ENCODE results near the gene GABBR2. TPM values are rescaled to one million over a fixed set of nuclear protein-coding genes. Genes with fewer than 3 reads are reported as not detected.

GABBR2 gene
- total and polyA plus RNA-seq, 4 donors: 20.0 to 140 (median 93.3) TPM

- no peaks in the 10 kb centered on the region for H3K27me3 ChIP-seq (ENCODE audit: control insufficient read depth, insufficient read depth, low read length)
- no peak for DNase-seq (ENCODE audit: low read depth in 4 of 6, low spot score in 6 of 6)
- no peak overlapping the region for H3K4me3 ChIP-seq (ENCODE audit: low read depth, low read length)
- H3K36me3 ChIP-seq (ENCODE audit: control insufficient read depth, insufficient read depth, low read length): peaks cover 61% of the 10 kb centered on the region
- no peaks in the 10 kb centered on the region for H3K9me3 ChIP-seq (ENCODE audit: control insufficient read depth, insufficient read depth, low read length)
- H3K27ac ChIP-seq (ENCODE audit: low read depth, low read length): no peak overlapping the region
- peaks cover 16% of the 10 kb centered on the region for H3K4me1 ChIP-seq (ENCODE audit: control insufficient read depth, insufficient read depth, low read length)
These were observed 335.1 kb downstream of the GABBR2 start for GRCh38 chr9:98373609-98374008.

GRCh38 chr9:98372077-98372836 lies 336.5 kb downstream of the GABBR2 start:
- peak overlapping the region; percentile 47 for H3K27ac ChIP-seq (ENCODE audit: low read depth, low read length)
- 86% methylated on average over 5 of the region's 7 CpGs for whole genome bisulfite sequencing (ENCODE audit: insufficient coverage)
- no peaks in the 10 kb centered on the region for H3K9me3 ChIP-seq (ENCODE audit: control insufficient read depth, insufficient read depth, low read length)
- DNase-seq (ENCODE audit: low read depth in 4 of 6, low spot score in 6 of 6): peak in 1 of 6 donors; percentile 82
- H3K4me3 ChIP-seq (ENCODE audit: low read depth, low read length): no peak overlapping the region
- H3K4me1 ChIP-seq (ENCODE audit: control insufficient read depth, insufficient read depth, low read length): peaks cover 17% of the 10 kb centered on the region
- H3K36me3 ChIP-seq (ENCODE audit: control insufficient read depth, insufficient read depth, low read length): peaks cover 53% of the 10 kb centered on the region
- no peaks in the 10 kb centered on the region for H3K27me3 ChIP-seq (ENCODE audit: control insufficient read depth, insufficient read depth, low read length)

GRCh38 chr9:98370976-98371315 lies 337.8 kb downstream of the GABBR2 start:
- Histone ChIP-seq H3K27ac (ENCODE audit: low read depth, low read length) (no peak overlapping the region), H3K4me3 (ENCODE audit: low read depth, low read length) (no peak overlapping the region), H3K36me3 (ENCODE audit: control insufficient read depth, insufficient read depth, low read length) (peaks cover 48% of the 10 kb centered on the region), H3K9me3 (ENCODE audit: control insufficient read depth, insufficient read depth, low read length) (no peaks in the 10 kb centered on the region), H3K4me1 (ENCODE audit: control insufficient read depth, insufficient read depth, low read length) (peaks cover 17% of the 10 kb centered on the region), H3K27me3 (ENCODE audit: control insufficient read depth, insufficient read depth, low read length) (no peaks in the 10 kb centered on the region)
- DNase-seq (ENCODE audit: low read depth in 4 of 6, low spot score in 6 of 6): no peak
- WGBS (ENCODE audit: insufficient coverage): 94% methylated on average over 3 of the region's 4 CpGs

DNA sequence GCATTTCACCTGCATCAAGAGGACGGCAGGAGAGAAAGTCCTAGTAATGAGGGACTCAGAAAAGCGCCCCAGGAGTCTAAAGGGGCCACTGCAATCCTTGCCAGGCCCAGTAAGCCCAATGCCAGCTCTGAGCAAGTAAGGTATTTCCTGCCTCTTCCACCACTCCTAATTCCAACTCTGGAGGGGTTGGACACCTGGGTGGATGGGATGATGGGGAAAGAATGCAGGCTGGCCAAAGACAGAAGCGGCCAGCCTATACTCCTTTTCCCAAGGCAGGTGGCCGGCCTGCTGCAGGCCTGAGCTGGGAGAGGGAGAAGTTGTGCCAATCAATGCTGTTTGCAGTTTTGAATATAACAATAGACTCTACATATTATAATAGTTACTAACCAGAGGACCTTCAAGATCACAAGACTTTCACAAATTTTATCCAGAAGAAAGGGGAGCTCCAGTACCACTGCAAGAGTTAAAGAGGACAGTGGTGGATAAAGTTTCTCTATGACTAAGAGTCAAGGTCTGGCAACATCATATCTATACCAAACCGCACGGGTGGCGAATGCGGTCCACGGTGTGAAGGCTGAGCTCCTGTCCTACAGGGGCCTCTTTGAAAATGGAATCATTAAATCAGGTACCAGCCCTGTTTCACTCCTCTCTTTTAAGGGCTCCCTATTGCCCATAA lies 338.3 kb downstream of the GABBR2 start:
- WGBS (ENCODE audit: insufficient coverage): 100% methylated on average over 6 of the region's 9 CpGs
- H3K9me3 ChIP-seq (ENCODE audit: control insufficient read depth, insufficient read depth, low read length): no peaks in the 10 kb centered on the region
- H3K4me1 ChIP-seq (ENCODE audit: control insufficient read depth, insufficient read depth, low read length): peaks cover 17% of the 10 kb centered on the region
- DNase-seq (ENCODE audit: low read depth in 4 of 6, low spot score in 6 of 6): no peak
- H3K36me3 ChIP-seq (ENCODE audit: control insufficient read depth, insufficient read depth, low read length): peaks cover 46% of the 10 kb centered on the region
- H3K4me3 ChIP-seq (ENCODE audit: low read depth, low read length): no peak overlapping the region
- H3K27ac ChIP-seq (ENCODE audit: low read depth, low read length): no peak overlapping the region
- H3K27me3 ChIP-seq (ENCODE audit: control insufficient read depth, insufficient read depth, low read length): no peaks in the 10 kb centered on the region

- 100% methylated on average over 2 of the region's 2 CpGs for WGBS (ENCODE audit: insufficient coverage)
- Histone ChIP-seq H3K9me3 (ENCODE audit: control insufficient read depth, insufficient read depth, low read length) (no peaks in the 10 kb centered on the region), H3K4me3 (ENCODE audit: low read depth, low read length) (no peak overlapping the region), H3K36me3 (ENCODE audit: control insufficient read depth, insufficient read depth, low read length) (peaks cover 41% of the 10 kb centered on the region), H3K27me3 (ENCODE audit: control insufficient read depth, insufficient read depth, low read length) (no peaks in the 10 kb centered on the region), H3K27ac (ENCODE audit: low read depth, low read length) (no peak overlapping the region), H3K4me1 (ENCODE audit: control insufficient read depth, insufficient read depth, low read length) (peaks cover 17% of the 10 kb centered on the region)
- DNase-seq (ENCODE audit: low read depth in 4 of 6, low spot score in 6 of 6): no peak
These were observed 338.8 kb downstream of the GABBR2 start for GRCh38 chr9:98369896-98370295.

- Histone ChIP-seq H3K4me3 (ENCODE audit: low read depth, low read length) (no peak overlapping the region), H3K36me3 (ENCODE audit: control insufficient read depth, insufficient read depth, low read length) (peaks cover 40% of the 10 kb centered on the region), H3K4me1 (ENCODE audit: control insufficient read depth, insufficient read depth, low read length) (peaks cover 17% of the 10 kb centered on the region), H3K27me3 (ENCODE audit: control insufficient read depth, insufficient read depth, low read length) (no peaks in the 10 kb centered on the region), H3K27ac (ENCODE audit: low read depth, low read length) (no peak overlapping the region), H3K9me3 (ENCODE audit: control insufficient read depth, insufficient read depth, low read length) (no peaks in the 10 kb centered on the region)
- 76% methylated on average over 2 of the region's 2 CpGs for WGBS (ENCODE audit: insufficient coverage)
- no peak for DNase-seq (ENCODE audit: low read depth in 4 of 6, low spot score in 6 of 6)
These were observed 339.3 kb downstream of the GABBR2 start for GRCh38 chr9:98369471-98369870.

DNA sequence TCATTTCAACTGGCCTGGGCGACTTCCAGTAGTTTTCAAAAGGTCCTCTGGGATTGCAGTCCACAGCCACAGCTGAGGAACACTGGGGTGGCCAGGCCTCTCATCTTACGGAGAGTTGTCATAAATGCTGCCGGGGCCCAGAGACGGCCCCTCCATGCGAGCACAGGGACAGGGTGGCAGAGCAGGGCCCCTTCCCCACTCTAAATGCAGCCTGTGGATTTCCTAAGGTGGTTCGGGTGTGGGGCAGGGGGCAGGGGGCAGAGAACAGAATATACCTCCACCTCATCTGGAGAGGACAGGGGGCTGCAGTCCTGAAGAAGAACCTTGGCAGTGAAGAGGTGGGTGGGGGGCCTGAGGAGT lies 339.7 kb downstream of the GABBR2 start:
- WGBS (ENCODE audit: insufficient coverage): 93% methylated on average over 2 of the region's 6 CpGs

DNA sequence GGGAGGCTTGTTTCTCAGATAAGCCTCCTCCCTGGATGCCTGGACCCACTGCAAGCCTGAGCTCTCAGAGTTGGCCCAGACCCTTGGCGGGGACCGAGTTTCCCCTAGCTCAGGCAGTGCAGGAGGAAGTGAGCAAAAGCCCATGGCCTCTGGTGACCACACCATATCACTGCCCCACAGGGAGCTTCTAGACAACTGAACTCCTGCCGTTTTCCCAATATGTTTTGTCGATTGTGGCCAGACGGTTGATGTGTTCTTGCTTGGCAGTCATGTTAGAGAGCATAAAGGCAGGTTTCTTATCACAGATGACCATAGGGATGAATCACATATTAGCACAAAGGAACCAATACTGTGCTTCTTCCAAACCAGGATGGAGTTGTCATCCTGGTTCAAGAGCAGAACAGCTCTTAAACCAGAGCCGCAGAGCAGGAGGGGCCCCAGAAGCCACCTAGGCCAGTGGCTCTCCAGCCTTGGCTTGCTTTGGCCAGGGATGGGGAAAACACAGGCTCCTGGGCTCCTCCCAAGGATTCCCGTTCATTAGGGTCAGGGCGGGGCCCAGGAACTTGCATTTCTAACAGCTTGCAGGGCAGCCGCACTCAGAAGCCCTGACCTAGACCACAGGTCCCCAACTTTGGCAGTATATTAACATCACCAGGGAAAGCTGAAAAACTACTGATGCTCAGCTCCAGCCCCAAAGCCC lies 340.2 kb downstream of the GABBR2 start:
- peaks cover 21% of the 10 kb centered on the region for H3K4me1 ChIP-seq (ENCODE audit: control insufficient read depth, insufficient read depth, low read length)
- H3K9me3 ChIP-seq (ENCODE audit: control insufficient read depth, insufficient read depth, low read length): no peaks in the 10 kb centered on the region
- peaks cover 40% of the 10 kb centered on the region for H3K36me3 ChIP-seq (ENCODE audit: control insufficient read depth, insufficient read depth, low read length)
- no peaks in the 10 kb centered on the region for H3K27me3 ChIP-seq (ENCODE audit: control insufficient read depth, insufficient read depth, low read length)
- H3K4me3 ChIP-seq (ENCODE audit: low read depth, low read length): no peak overlapping the region
- no peak for DNase-seq (ENCODE audit: low read depth in 4 of 6, low spot score in 6 of 6)
- H3K27ac ChIP-seq (ENCODE audit: low read depth, low read length): no peak overlapping the region
- 84% methylated on average over 8 of the region's 9 CpGs for WGBS (ENCODE audit: insufficient coverage)

More for the DNA sequence above, 339.7 kb downstream of the GABBR2 start:
- H3K27me3 ChIP-seq (ENCODE audit: control insufficient read depth, insufficient read depth, low read length): no peaks in the 10 kb centered on the region
- no peak overlapping the region for H3K27ac ChIP-seq (ENCODE audit: low read depth, low read length)
- no peak for DNase-seq (ENCODE audit: low read depth in 4 of 6, low spot score in 6 of 6)
- H3K4me1 ChIP-seq (ENCODE audit: control insufficient read depth, insufficient read depth, low read length): peaks cover 19% of the 10 kb centered on the region
- no peaks in the 10 kb centered on the region for H3K9me3 ChIP-seq (ENCODE audit: control insufficient read depth, insufficient read depth, low read length)
- peaks cover 40% of the 10 kb centered on the region for H3K36me3 ChIP-seq (ENCODE audit: control insufficient read depth, insufficient read depth, low read length)
- H3K4me3 ChIP-seq (ENCODE audit: low read depth, low read length): no peak overlapping the region

GRCh38 chr9:98367923-98368322 lies 340.8 kb downstream of the GABBR2 start:
- H3K4me3 ChIP-seq (ENCODE audit: low read depth, low read length): no peak overlapping the region
- H3K27me3 ChIP-seq (ENCODE audit: control insufficient read depth, insufficient read depth, low read length): no peaks in the 10 kb centered on the region
- peaks cover 40% of the 10 kb centered on the region for H3K36me3 ChIP-seq (ENCODE audit: control insufficient read depth, insufficient read depth, low read length)
- 88% methylated on average over 4 of the region's 5 CpGs for WGBS (ENCODE audit: insufficient coverage)
- H3K27ac ChIP-seq (ENCODE audit: low read depth, low read length): no peak overlapping the region
- H3K4me1 ChIP-seq (ENCODE audit: control insufficient read depth, insufficient read depth, low read length): peaks cover 18% of the 10 kb centered on the region
- no peaks in the 10 kb centered on the region for H3K9me3 ChIP-seq (ENCODE audit: control insufficient read depth, insufficient read depth, low read length)
- DNase-seq (ENCODE audit: low read depth in 4 of 6, low spot score in 6 of 6): no peak

Data from spinal cord (tissue), 10 donors.